Uterus (tissue), 4 donors: ENCODE measurements around the gene TLX2. TPM values are rescaled to one million over a fixed set of nuclear protein-coding genes. Genes with fewer than 3 reads are reported as not detected.

Experiments used
- DNase-seq, 2 donors: peaks; one replicate each; pipeline ENCODE4 v3.0.0-alpha.2; 2019 to 2020
- H3K27ac ChIP-seq, 2 donors: fragments of 200-600 bp; sonication (generic); 1 replicate in 1 of 2; 2 replicates in 1 of 2; pipeline ENCODE4 v1.5.1; 2016 to 2018
- H3K27me3 ChIP-seq, 2 donors: fragments of 200-600 bp; sonication (generic); one replicate each; pipeline ENCODE4 v1.5.1; 2018 to 2019; ENCODE audit warnings: control low read depth in 1 of 2
- H3K36me3 ChIP-seq, 2 donors: fragments of 200-600 bp; sonication (generic); one replicate each; pipeline ENCODE4 v1.5.1; 2019; ENCODE audit warnings: control low read depth in 1 of 2
- H3K4me1 ChIP-seq, 2 donors: fragments of 200-600 bp; sonication (generic); one replicate each; pipeline ENCODE4 v1.5.1; 2018 to 2019; ENCODE audit warnings: control low read depth in 1 of 2
- H3K4me3 ChIP-seq, 2 donors: fragments of 200-600 bp; sonication (generic); 1 replicate in 1 of 2; 2 replicates in 1 of 2; pipeline ENCODE4 v1.5.1; 2018 to 2019; ENCODE audit warnings: mild to moderate bottlenecking in 1 of 2
- H3K9me3 ChIP-seq, 2 donors: fragments of 200-600 bp; sonication (generic); one replicate each; pipeline ENCODE4 v1.5.1; 2019; ENCODE audit warnings: control low read depth in 1 of 2
- CTCF ChIP-seq, 4 experiments: fragments of 200-600 bp in 2 of 4; fragments of 450-650 bp in 2 of 4; sonication (generic) in 2 of 4; IDR thresholded peaks; one replicate each; pipeline ENCODE4 v1.5.1; 2016 to 2019; ENCODE audit warnings: antibody characterized with exemption in 4 of 4, mild to moderate bottlenecking in 2 of 4, moderate library complexity in 1 of 4
- POLR2A ChIP-seq, 2 donors: fragments of 450-650 bp; IDR thresholded peaks; one replicate each; pipeline ENCODE4 v1.6.1; 2016; ENCODE audit warnings: antibody characterized with exemption in 2 of 2, mild to moderate bottlenecking in 1 of 2, moderate library complexity in 1 of 2
- intact Hi-C: fragments of 100-400 bp; cut with DNase I; formaldehyde crosslinking; loops from one replicate; pipeline ENCODE4 v1.15.1; 2023; ENCODE audit warnings: low total_unique reads
- total RNA-seq, 4 donors: library from RNA; depleted of rRNA in 3 of 4; stranded (reverse); fragments of >200 nt in 3 of 4; gene quantifications; one replicate each; pipeline versions ENCODE4 v1.1.0 to v1.2.4, GENCODE V29; 2014 to 2023
- donor health status: DM: yes; HTN: yes; CAD: no.

Gene TLX2
- total RNA-seq, 4 donors from 2014 or later = 0.55 TPM; not detected in 3

GRCh38 chr2:74507926-74508520, 6.2 kb upstream of the TLX2 start:
- H3K4me1 ChIP-seq = peaks cover 0 to 9% of the 10 kb centered on the region in 2 donors
- no peaks in the 10 kb centered on the region for H3K9me3 ChIP-seq
- peak overlapping the region; percentile 72 to 73 for H3K4me3 ChIP-seq
- H3K27ac ChIP-seq = peak overlapping the region; percentile 97 to 99
- H3K36me3 ChIP-seq = no peaks in the 10 kb centered on the region
- no peak for DNase-seq
- intact Hi-C loops = no loop called here
- peaks cover 4 to 6% of the 10 kb centered on the region in 2 donors for H3K27me3 ChIP-seq
- TF ChIP-seq POLR2A (IDR thresholded peaks at IDR 0.05) (no peak), CTCF (IDR thresholded peaks at IDR 0.05) (no peak)

GRCh38 chr2:74510272-74510671, 4.0 kb upstream of the TLX2 start:
- H3K9me3 ChIP-seq = no peaks in the 10 kb centered on the region
- peaks cover 25% of the 10 kb centered on the region in 2 donors for H3K27me3 ChIP-seq
- no peaks in the 10 kb centered on the region for H3K36me3 ChIP-seq
- H3K4me3 ChIP-seq = no peak overlapping the region
- no peak for DNase-seq
- intact Hi-C loops = no loop called here
- H3K27ac ChIP-seq = no peak overlapping the region
- peaks cover 0 to 17% of the 10 kb centered on the region in 2 donors for H3K4me1 ChIP-seq
- TF ChIP-seq POLR2A (IDR thresholded peaks at IDR 0.05) = no peak
- no peak for TF ChIP-seq CTCF (IDR thresholded peaks at IDR 0.05)

- intact Hi-C loops = no loop called here
- H3K4me3 ChIP-seq = no peak overlapping the region
- peaks cover 29 to 31% of the 10 kb centered on the region in 2 donors for H3K27me3 ChIP-seq
- H3K9me3 ChIP-seq = no peaks in the 10 kb centered on the region
- DNase-seq = no peak
- peaks cover 0 to 18% of the 10 kb centered on the region in 2 donors for H3K4me1 ChIP-seq
- no peak overlapping the region for H3K27ac ChIP-seq
- H3K36me3 ChIP-seq = no peaks in the 10 kb centered on the region
- TF ChIP-seq CTCF (IDR thresholded peaks at IDR 0.05) (no peak), POLR2A (IDR thresholded peaks at IDR 0.05) (no peak)
Observed at GRCh38 chr2:74511104-74511989, 2.9 kb upstream of the TLX2 start.

- intact Hi-C loops = no loop called here
- no peak for DNase-seq
- no peaks in the 10 kb centered on the region for H3K36me3 ChIP-seq
- TF ChIP-seq POLR2A (IDR thresholded peaks at IDR 0.05) = no peak
- TF ChIP-seq CTCF (IDR thresholded peaks at IDR 0.05) = no peak
- H3K4me3 ChIP-seq = no peak overlapping the region
- no peak overlapping the region for H3K27ac ChIP-seq
- H3K27me3 ChIP-seq = peaks cover 34 to 41% of the 10 kb centered on the region in 2 donors
- H3K9me3 ChIP-seq = no peaks in the 10 kb centered on the region
- peaks cover 0 to 12% of the 10 kb centered on the region in 2 donors for H3K4me1 ChIP-seq
Observed at GRCh38 chr2:74512744-74513604, 1.3 kb upstream of the TLX2 start.
